Astrocyte of the cerebellum (primary cell): ENCODE measurements around the gene MGAT4B.
A peak's percentile ranks its signal among the peaks of the same experiment; 100 is the strongest.

ENCODE experiments used
- DNase-seq: peaks from one replicate; pipeline ENCODE4 v3.0.0-alpha.2; 2011; ENCODE audit warnings: low read depth
- H3K4me3 ChIP-seq: 2 replicates; pipeline ENCODE4 v1.5.1; 2011; ENCODE audit warnings: mild to moderate bottlenecking, low read depth, low read length, moderate library complexity
- in situ Hi-C: cut with HindIII; loops from 2 replicates; pipeline ENCODE4 v1.10.0; 2017; ENCODE audit warnings: low sequenced_read_pairs
- TF ChIP-seq, protein P1 (sequence below): IDR thresholded peaks from 2 replicates; pipeline ENCODE4 v1.5.1; 2012; ENCODE audit warnings: low read length, low read depth, moderate library complexity, mild to moderate bottlenecking; ENCODE audit errors: missing control alignments

Gene MGAT4B

DNA sequence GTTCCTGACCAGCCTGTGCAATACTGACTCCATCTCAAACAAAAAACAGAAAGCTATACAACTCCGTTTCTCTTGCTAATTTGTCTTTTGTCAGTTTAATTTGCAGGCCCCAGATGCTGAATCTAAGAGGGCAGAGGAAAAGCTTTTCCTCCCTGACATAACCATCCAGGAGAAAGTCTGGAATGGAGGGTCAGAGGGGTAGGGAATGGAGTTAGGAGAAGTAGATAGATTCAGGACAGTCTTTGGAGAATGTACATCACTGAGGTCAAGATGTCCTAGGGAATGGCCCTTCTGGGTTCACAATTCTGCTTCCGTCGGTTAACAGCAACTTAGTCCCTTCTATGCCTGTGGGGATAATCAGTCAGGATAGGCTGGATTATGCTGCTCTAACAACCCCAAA lies 7.4 kb upstream of the MGAT4B start:
- TF ChIP-seq, protein P1, sequence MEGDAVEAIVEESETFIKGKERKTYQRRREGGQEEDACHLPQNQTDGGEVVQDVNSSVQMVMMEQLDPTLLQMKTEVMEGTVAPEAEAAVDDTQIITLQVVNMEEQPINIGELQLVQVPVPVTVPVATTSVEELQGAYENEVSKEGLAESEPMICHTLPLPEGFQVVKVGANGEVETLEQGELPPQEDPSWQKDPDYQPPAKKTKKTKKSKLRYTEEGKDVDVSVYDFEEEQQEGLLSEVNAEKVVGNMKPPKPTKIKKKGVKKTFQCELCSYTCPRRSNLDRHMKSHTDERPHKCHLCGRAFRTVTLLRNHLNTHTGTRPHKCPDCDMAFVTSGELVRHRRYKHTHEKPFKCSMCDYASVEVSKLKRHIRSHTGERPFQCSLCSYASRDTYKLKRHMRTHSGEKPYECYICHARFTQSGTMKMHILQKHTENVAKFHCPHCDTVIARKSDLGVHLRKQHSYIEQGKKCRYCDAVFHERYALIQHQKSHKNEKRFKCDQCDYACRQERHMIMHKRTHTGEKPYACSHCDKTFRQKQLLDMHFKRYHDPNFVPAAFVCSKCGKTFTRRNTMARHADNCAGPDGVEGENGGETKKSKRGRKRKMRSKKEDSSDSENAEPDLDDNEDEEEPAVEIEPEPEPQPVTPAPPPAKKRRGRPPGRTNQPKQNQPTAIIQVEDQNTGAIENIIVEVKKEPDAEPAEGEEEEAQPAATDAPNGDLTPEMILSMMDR, result no peak
- in situ Hi-C loops, result no loop called here
- DNase-seq, result no peak
- H3K4me3 ChIP-seq, result no peak overlapping the region

DNA sequence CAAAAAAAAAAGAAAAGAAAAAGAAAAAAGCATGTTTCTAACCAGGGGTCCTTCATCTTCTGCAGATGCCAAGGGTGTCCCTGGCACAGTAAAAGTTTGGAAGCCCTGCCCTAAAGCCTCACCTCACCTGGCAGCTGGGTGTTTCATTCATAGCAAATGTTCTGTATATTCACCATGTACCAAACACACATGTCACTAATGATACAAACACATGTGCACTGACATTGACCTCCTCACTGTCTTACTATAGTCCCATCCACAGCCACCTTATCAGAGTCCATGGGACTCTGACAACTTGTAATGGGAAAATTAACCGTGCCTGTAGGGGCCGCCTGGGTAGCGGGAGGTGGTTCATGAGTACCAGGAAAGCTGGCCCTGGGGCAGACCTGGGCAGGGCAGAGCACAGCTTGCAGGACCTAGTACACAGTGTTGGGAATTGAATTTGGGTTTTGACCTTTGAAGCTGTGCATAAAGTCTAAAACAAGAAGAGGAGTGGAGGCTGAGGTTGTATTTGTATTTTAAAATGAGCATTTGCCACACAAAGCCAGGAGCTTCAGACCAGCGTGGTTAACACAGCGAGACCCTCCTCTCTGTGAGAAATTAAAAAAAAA lies 6.4 kb upstream of the MGAT4B start:
- TF ChIP-seq, protein P1, result no peak
- no peak overlapping the region for H3K4me3 ChIP-seq
- DNase-seq, result no peak
- in situ Hi-C loops, result no loop called here

DNA sequence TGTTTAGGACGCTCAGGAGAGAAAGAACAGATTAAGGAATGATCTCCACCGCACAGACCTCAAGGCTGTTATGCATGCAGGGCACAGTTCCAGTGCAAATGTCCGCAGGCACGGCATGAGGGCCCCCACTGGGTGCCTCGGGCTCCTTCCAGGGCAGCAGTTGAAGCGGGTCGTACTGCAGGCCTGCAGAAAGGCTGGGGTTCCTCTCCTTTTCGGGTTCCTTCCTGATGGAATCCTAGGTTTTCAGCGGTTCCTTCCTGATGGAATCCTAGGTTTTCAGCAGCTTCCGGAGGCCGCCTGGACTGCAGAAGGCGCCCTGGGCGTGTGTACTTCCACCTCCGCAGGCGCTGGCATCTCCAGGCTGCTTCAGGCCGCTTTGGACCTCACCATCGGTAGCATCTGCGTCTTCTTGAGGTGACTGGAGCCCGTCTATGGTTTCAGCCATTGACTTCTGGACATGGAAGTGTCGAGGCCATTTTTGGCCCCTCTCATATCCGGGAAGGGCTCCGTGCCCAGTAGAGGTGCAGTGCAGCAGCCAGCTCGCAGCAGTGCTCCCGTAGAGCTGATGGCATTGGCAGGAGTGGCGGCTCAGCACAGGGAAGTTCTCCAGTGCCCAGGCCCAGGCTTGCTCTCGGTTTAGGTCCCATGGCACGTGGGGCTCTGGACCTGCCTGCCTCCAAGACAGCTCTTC lies 5.6 kb upstream of the MGAT4B start:
- in situ Hi-C loops, result no loop called here
- no peak for DNase-seq
- H3K4me3 ChIP-seq, result no peak overlapping the region
- TF ChIP-seq, protein P1, result no peak

DNA sequence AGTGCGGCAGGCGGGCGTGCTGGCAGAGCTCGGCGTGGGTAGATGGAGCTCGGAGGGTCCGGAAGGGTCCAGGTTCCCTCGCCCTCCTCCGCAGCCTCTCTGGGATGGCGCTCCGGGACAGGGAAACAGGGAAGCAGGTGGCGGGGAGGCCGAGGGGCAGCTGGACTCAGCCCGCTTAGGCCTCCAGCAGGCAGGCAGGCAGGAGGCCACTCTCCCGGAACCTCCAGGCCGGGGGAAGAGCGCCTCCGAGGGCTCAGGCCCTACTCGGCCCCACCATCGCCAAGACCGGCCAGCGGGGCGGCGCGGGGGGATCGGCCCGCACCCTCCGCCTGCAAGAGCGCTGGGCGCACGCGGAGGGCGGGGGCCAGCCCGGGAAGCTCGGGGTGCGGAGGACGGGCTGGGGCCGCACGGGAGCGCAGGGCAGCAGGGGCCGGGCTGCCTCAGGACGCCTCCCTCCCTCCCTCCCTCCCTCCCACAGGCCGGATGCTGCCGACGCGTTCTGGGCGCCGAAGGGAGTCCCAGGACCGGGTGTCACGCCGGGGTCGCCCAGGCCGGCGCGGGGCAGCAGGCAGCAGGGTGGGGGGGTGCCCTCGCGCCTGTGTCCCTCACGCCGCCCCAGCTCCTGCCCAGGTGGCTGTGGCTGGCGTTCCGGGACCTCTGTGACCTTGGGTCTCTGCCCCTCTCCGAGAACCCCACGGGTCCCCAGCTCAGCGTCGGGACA lies 977 bp downstream of the MGAT4B start:
- in situ Hi-C loops, result no loop called here
- TF ChIP-seq, protein P1, result no peak
- peak overlapping the region; percentile 72 for H3K4me3 ChIP-seq
- no peak for DNase-seq

DNA sequence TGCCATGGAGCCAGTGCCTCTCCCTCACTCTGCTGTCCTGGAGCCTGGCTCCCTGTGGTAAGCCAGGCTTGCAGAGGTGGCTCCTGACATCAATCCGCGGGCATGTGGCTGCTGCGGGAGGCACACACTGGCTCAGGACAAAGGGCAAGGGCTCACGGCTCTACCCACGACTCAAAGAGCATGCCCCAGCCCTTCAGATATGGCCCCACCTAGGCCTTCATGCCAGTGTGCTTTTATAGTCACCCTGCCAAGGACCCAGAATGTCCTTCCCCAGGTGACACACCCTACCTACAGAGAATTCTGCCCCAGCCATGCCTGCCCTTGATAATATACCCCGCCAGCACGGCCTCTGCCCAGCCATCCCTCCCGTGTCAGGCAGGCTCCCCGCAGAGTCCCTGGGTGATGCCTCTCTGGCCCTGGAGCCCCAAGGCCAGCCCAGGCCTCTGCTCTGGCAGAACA lies 1.6 kb downstream of the MGAT4B start:
- in situ Hi-C loops, result no loop called here
- no peak for DNase-seq
- TF ChIP-seq, protein P1, result no peak

DNA sequence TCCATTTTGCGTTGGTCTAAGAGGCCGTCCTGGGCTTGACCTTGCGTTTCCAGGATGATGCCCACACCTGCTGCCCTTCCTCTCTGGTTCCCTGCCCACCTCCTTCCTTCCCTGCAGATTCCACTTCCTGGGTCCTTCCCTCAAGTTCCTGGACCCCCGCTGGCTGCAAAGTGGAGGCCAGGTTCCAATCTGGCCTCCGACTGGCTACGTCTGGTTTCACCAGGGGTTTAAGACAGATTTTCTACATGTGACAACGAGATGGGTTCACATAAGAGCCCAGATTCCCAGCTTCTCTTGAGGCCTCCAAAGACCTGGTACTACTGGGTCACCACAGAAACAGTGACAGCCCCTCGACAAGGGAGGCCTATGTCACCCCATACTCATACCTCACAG lies 2.1 kb downstream of the MGAT4B start:
- in situ Hi-C loops, result no loop called here
- TF ChIP-seq, protein P1, result no peak
- no peak for DNase-seq
- H3K4me3 ChIP-seq, result peak overlapping the region; percentile 72

More for the DNA sequence above, 1.6 kb downstream of the MGAT4B start:
- peak overlapping the region; percentile 72 for H3K4me3 ChIP-seq
